Lower leg skin (tissue), 4 donors: ENCODE measurements around the gene PLS1. TPM values are rescaled to one million over a fixed set of nuclear protein-coding genes. Genes with fewer than 3 reads are reported as not detected.

Experiments
- DNase-seq, 2 donors: peaks; one replicate each; pipeline ENCODE4 v3.0.0-alpha.2; 2019; ENCODE audit warnings: low spot score in 2 of 2
- H3K4me3 ChIP-seq: fragments of 200-600 bp; sonication (generic); 2 replicates; pipeline ENCODE4 v1.5.1; 2017; ENCODE audit warnings: mild to moderate bottlenecking, low read depth; ENCODE audit not compliant: poor library complexity, severe bottlenecking
- POLR2A ChIP-seq, 2 donors: fragments of 450-650 bp; IDR thresholded peaks; one replicate each; pipeline ENCODE4 v1.6.1; 2016 to 2017; ENCODE audit warnings: antibody characterized with exemption in 2 of 2, mild to moderate bottlenecking in 1 of 2, moderate library complexity in 1 of 2
- WGBS, 2 donors: methylation state at CpG; one replicate each; pipeline ENCODE4 v1.1.5; 2018; 5-methylcytosine and 5-hydroxymethylcytosine counted together
- intact Hi-C: fragments of 100-400 bp; cut with DNase I; formaldehyde crosslinking; loops from one replicate; pipeline ENCODE4 v1.15.0; 2023; ENCODE audit warnings: low total_unique reads
- total RNA-seq, 4 donors: library from RNA; depleted of rRNA; stranded (reverse); fragments of >200 nt; gene quantifications; one replicate each; pipeline ENCODE4 v1.1.0, GENCODE V29; 2016
- TF ChIP-seq, protein P1 (sequence below), 3 donors: fragments of 450-650 bp; IDR thresholded peaks; one replicate each; pipeline ENCODE4 v1.5.1; 2016; ENCODE audit warnings: antibody characterized with exemption in 3 of 3, mild to moderate bottlenecking in 3 of 3, moderate library complexity in 2 of 3

PLS1 gene
- total RNA-seq, 4 donors from 2014 or later: 6.1 to 8.6 (median 6.9) TPM

DNA sequence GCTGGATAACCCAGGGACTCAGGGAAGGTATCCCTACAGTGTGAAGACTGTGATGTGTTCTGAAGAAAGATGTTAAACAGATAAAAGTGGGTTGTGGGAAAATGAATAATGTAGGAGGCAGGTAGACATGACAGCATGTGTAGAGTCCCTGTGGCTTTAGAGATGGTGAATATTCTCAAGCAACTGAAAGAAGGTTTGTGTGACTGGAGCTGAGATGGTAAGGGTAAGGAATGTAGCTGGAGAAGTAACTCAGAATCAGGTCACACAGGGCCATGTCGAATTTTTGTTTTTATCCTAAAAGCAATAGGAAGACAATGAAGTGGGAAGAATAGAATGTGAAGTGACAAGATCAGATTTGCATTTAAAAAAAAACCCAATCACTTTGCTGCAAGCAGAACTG is 73.9 kb downstream of the PLS1 start:
- 29 to 37% methylated on average over 1 of the region's 1 CpG for WGBS, 2 donors
- intact Hi-C loops: no loop called here
- H3K4me3 ChIP-seq: no peak overlapping the region

DNA sequence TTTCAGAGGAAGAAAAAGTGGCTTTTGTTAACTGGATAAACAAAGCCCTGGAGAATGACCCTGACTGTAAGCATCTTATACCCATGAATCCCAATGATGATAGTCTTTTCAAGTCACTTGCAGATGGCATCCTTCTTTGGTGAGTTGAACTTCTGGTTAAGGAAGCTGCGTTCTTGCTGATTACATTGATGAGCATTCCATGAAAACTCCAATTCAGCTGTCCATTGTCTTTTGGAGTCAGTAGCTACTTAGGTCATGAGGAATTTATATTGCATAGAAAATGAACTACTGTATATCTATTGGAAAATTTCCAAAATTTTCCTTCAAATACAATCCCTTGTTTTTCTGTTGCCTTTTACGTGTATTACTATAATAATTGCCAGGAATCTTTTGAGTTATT is 80.0 kb downstream of the PLS1 start:
- no peak overlapping the region for H3K4me3 ChIP-seq
- TF ChIP-seq POLR2A (IDR thresholded peaks at IDR 0.05): no peak
- TF ChIP-seq, protein P1, sequence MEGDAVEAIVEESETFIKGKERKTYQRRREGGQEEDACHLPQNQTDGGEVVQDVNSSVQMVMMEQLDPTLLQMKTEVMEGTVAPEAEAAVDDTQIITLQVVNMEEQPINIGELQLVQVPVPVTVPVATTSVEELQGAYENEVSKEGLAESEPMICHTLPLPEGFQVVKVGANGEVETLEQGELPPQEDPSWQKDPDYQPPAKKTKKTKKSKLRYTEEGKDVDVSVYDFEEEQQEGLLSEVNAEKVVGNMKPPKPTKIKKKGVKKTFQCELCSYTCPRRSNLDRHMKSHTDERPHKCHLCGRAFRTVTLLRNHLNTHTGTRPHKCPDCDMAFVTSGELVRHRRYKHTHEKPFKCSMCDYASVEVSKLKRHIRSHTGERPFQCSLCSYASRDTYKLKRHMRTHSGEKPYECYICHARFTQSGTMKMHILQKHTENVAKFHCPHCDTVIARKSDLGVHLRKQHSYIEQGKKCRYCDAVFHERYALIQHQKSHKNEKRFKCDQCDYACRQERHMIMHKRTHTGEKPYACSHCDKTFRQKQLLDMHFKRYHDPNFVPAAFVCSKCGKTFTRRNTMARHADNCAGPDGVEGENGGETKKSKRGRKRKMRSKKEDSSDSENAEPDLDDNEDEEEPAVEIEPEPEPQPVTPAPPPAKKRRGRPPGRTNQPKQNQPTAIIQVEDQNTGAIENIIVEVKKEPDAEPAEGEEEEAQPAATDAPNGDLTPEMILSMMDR (IDR thresholded peaks at IDR 0.05): no peak
- DNase-seq: no peak
- 79% methylated on average over 2 of the region's 2 CpGs for WGBS, 2 donors
- intact Hi-C loops: no loop called here

More for the DNA sequence above, 73.9 kb downstream of the PLS1 start:
- DNase-seq: no peak
- TF ChIP-seq, protein P1 (IDR thresholded peaks at IDR 0.05): no peak
- TF ChIP-seq POLR2A (IDR thresholded peaks at IDR 0.05): no peak

DNA sequence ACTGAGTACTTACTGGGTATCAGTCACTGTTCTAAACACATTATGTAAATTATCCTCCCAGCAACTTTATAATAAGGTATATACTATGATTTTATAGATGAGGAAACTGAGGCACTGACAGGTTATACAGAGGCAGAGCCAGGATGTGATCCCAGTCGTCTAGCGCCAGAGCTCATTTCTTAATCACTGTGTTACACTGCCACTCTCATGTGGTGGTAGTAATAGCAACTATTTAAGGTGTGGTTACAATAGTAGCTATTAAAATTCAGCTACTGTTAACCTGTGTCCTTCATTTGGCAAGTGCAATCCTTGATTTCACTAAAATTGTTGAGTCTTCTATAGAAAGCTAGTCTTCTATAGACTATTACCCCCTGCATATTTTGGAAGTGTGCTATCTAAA is 84.5 kb downstream of the PLS1 start:
- H3K4me3 ChIP-seq: no peak overlapping the region
- intact Hi-C loops: no loop called here
- 66 to 79% methylated on average over 2 of the region's 2 CpGs for WGBS, 2 donors
- DNase-seq: no peak
- TF ChIP-seq, protein P1 (IDR thresholded peaks at IDR 0.05): no peak
- TF ChIP-seq POLR2A (IDR thresholded peaks at IDR 0.05): no peak

DNA sequence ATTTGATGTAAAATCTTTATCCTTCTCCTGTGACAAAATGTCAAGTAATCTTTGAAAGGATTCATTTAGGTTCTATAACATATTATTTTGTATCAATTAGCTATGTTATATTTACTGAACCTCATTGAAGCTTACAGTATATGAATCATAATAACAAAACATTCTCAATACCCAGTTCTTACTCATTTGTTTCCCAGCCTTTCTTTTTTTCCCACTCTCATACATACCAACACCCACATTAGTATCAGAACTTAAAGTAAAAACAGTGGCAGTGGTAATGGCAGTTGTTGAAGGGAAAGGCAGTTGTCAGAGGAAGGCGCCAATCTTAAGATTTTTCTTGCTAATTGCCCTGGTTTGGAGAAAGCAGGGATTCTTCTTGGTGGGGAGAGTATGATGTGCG is 94.4 kb downstream of the PLS1 start:
- no peak overlapping the region for H3K4me3 ChIP-seq
- WGBS, 2 donors: 93 to 97% methylated on average over 2 of the region's 2 CpGs

DNA sequence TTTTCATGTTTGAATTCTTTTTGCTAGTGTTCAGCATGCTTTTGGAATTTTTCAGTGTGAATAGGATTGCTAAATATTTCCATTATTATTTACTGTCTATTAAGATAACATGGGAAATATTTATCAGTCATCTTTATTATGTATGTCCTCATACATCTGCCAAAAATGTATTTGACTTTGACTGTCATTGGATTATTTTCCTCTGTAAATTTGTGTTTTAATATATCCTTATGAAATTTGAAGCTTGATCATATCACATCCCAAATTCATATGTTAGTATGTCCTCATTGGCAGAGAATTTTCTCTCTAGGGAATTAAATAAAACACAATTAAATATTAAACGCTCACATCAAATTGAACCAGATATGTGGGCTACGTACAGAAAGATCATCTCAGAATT is 95.3 kb downstream of the PLS1 start:
- H3K4me3 ChIP-seq: no peak overlapping the region
- intact Hi-C loops: no loop called here
- TF ChIP-seq, protein P1 (IDR thresholded peaks at IDR 0.05): no peak
- no peak for TF ChIP-seq POLR2A (IDR thresholded peaks at IDR 0.05)
- DNase-seq: no peak
- 83 to 94% methylated on average over 2 of the region's 2 CpGs for WGBS, 2 donors

More for the DNA sequence above, 94.4 kb downstream of the PLS1 start:
- no peak for DNase-seq
- intact Hi-C loops: no loop called here
- TF ChIP-seq POLR2A (IDR thresholded peaks at IDR 0.05): no peak
- TF ChIP-seq, protein P1 (IDR thresholded peaks at IDR 0.05): no peak

DNA sequence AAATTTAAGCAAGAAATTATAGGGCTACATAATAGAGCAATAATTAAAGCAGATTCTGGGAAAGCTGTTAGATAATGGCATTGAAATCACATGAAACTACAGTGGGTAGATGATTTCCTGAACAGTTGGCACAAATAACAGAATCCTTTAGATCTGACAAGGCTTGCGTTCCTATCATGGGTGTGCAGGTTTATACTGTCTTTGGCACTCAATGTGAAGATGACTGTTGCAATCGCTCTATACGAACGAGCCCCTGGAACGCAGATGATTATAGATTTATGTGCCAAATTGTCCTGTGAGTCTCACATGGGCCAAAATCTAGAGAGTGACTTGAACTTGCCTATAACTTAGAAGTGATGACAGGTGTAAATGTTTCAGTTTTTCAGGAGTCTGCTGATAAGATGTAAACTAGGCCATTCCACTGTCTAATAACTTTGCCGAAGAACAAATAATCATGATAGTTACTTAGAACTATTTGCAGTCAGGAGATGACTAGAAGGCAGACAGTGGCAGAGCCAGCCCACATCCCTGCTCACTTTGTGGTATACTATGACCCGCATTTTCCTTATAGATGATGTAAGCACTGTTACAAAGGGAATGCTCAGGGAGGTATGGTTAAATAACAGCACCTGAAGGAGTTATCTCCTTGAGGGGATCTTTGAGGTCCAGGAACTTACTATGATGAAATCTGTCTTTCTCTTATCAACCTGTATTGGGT is 97.1 kb downstream of the PLS1 start:
- 66% methylated on average over 7 of the region's 7 CpGs for WGBS, 2 donors
- intact Hi-C loops: no loop called here

More for the DNA sequence above, 97.1 kb downstream of the PLS1 start:
- DNase-seq: no peak
- no peak overlapping the region for H3K4me3 ChIP-seq
- TF ChIP-seq, protein P1 (IDR thresholded peaks at IDR 0.05): no peak
- TF ChIP-seq POLR2A (IDR thresholded peaks at IDR 0.05): no peak
